HG03066 (cell line): Measurements from ENCODE around the gene GPR89B.
"Not testable (repeated sequence)": the region's sequence is repeated elsewhere in the genome, so short reads cannot be mapped to it uniquely, and the experiment has no call there.

Experiments used
- ATAC-seq: cut with Tn5 transposase; IDR thresholded peaks from one replicate; pipeline ENCODE4 v1.9.1; 2021; ENCODE audit warnings: low read depth; ENCODE audit not compliant: unreplicated experiment

The GPR89B gene

DNA sequence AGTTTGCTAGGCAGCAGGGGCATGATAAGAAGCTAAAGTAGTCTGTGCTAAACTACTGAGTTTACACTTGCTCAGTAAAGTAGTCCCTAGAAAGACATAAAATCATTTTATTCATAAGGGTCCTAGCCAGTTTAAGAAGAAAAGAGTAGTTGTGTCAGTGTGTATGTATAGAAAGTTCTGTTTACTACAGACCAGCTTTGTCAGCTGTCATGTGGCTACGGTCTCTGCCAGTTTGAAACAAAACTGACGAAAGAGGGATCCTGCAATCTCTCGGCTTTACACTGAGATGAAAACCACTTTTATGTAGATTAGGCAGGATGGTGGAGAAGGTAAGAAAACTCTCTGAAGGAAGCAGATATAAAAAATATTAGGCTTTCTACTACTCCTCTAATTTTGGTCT, 7.1 kb downstream of the GPR89B start:
- not testable (repeated sequence) for ATAC-seq

DNA sequence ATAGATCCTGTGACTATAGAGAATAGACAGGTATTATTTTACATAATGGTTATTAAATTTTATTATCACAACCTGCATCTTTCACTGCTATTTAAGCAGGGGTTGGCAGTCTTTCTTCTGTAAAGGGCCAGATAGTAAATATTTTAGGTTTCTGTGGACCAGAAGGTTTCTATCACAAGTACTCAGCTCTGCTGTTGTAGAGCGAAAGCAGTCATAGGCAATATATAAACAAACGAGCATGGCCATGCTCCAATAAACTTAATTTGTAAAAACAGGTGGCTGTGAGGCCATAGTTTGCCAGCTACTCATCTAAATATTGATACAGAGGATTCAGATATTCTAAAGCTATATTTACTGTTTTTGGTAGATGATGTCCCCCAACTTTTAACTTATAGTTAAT, 12.2 kb downstream of the GPR89B start:
- ATAC-seq: not testable (repeated sequence)

DNA sequence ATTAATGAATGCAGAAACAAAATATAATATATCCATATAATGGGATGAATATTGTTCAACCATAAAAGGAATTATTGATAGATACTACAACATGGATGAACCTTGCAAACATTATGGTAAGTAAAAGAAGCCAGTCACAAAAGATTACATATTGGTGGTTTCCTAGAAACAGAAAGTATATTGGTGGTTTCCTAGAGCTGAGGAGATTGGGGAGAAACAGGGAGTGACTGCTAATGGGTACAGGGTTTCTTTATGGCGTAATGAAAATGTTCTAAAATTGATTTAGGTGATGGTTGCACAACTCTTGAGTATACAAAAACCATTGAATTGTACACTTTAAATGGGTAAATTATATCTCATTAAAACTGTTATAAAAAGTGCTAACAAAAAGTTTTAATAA, 14.3 kb downstream of the GPR89B start:
- not testable (repeated sequence) for ATAC-seq

DNA sequence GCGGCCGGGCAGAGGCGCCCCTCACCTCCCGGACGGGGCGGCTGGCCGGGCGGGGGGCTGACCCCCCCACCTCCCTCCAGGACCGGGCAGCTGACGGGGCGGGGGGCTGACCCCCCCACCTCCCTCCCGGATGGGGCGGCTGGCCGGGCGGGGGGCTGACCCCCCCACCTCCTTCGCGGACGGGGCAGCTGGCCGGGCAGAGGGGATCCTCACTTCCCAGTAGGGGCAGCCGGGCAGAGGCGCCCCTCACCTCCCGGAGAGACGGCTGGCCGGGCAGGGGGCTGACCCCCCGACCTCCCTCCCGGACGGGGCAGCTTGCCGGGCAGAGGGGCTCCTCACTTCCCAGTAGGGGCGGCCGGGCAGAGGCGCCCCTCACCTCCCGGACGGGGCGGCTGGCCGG, 21.3 kb downstream of the GPR89B start:
- not testable (repeated sequence) for ATAC-seq

DNA sequence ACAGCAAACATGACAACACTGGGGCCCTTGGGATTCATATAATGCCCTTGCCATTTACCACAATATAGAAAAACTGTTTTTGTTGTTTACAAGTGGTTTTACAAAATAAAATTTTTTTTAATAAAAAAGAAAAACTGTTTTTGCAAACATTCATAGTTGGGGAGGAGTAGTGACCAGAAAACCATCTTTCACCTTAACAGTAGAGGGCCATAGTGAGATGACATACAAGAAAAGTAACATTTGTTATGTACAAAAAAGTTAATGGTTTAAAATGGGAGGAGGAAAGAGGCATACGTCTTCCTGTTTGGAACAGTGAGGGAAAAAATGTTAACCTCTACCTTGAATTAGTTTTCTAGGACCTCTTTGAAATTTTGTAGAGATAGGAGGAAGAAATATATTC, 30.7 kb downstream of the GPR89B start:
- ATAC-seq: not testable (repeated sequence)

DNA sequence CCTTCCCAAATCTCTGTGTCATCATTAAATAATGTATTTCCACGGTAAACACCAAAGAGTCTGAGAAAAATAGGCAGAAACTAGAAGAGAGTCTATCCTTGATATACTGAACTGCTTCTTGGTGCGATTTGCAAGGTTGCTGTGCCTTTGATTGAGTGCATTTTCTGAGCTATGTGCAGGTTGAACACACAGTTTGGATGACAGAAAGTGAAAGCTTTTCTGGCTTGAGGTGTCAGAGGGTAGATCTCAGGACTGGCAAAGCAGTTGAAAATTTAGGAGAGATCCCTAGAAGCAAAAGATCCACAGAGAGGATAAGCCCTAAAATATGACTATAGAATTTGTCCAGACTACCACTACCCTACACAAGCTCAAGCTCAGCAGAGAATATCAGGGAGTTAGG, 31.5 kb downstream of the GPR89B start:
- ATAC-seq: not testable (repeated sequence)

DNA sequence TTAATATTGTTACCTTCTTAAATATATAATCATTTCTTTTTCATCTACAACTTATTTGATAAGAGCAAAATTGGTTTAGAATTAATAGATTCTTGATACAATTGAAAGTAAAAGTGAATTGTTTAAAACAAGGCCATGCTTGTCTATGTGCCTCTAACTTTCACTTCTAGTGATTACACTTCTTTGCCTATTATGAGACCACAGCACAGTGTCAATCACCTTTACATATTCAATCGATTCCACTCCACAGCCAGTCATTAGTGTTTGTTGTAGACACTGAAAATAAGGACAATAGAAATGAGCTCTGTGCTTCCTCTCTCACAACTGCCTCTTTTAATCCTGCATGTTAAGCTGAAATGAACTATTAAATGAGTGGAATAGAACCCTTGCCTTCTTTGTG, 36.4 kb downstream of the GPR89B start:
- ATAC-seq: not testable (repeated sequence)

DNA sequence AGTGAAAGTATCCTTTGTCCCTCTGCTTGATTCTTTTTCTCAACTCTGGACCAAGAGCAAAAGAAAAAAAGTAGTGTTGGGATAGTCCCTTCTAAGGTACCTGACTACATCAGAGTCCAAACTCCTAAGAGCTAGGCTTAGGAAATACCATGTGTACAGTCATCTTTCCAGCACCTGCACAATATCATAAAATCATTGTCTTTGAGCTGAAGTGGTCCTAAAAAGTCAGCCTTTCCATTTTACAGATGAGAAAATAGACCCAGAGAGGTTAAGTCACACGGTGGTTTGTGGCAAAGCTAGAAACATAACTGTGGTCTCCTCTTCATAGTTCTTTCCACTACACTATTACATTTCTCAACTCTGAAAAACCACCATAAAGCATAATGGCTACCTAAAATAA, 38.4 kb downstream of the GPR89B start:
- not testable (repeated sequence) for ATAC-seq

DNA sequence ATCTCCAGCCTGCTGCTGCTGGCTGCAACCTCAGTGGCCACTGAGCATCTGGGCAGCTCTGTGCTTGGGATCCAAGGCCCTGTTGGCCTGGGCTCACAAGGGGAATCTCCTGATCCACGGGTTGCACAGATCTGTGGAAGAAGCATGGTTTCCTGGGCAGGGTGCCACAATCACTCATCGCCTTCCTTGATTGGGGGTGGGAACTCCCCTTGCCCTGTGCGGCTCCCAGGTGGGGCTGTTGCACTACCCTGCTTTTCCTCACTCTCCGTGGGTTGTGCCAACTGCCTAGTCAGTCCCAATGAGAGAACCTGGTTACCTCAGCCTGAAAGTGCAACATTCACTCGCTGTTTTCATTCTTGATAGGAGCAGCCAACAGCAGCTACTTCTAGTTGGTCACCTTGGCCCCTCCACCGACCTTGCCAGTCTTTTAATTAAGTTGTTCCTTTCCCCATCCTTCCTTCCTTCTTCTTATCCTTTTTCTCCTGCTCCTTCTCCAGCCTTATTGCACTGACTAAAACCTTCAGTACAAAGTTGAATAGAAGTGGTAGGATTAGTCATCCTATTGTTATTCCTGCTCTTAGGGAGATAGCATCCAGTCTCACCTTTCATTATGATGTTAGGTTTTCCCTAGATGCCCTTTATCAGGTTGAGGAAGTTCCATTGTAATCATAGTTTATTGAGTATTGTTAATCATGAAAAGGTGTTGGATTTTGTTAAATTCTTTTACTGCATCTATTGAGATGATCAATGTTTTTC, 50.9 kb downstream of the GPR89B start:
- not testable (repeated sequence) for ATAC-seq

DNA sequence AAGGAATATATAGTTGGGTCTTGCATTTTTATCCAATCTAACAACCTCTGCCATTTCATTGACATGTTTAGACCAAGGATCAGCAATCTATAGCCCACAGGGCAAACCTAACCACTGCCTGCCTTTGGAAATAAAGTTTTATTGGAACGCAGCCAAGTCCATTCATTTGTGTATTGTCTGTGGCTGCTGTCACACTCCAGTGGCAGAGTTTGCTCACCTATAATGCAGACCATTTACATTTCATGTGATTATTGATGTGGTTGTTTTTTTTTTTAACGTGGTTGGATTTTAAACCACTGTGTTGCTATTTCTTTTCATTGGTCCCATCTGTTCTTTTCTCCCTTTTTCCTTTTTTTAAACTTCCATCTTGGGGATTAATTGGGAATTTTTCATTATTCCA, 57.2 kb downstream of the GPR89B start:
- not testable (repeated sequence) for ATAC-seq

DNA sequence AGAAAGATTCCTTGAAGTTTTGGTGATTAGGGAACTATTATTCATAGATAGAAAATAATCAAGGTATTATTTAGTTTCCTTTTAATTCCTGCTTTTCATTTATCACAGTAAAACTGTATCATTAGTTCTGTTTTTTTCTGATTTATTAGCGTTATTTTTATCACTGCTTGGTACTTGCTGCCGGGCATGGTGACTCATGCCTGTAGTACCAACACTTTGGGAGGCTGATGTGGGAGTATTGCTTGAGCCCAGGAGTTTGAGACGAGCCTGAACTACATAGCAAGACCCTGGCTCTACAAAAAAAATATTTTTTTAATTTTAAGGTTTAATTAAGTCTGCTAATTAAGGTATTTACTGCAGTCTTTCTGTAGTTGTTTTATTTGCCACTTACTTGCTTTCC, 59.7 kb downstream of the GPR89B start:
- ATAC-seq: not testable (repeated sequence)

DNA sequence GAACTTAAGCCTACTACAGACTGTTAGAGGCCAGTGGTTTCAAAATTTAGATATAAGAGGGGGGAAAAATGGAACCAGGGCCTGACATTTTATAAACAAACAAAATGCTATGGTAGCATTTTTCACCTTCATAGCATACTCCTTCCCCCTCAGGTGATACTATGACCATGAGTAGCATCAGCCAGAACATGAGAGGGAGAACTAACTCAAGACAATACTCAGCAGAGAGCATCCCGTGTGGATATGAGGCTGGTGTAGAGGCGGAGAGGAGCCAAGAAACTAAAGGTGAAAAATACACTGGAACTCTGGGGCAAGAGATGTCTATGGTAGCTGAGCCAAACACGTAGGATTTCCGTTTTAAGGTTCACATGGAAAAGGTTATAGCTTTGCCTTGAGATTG, 64.7 kb downstream of the GPR89B start:
- not testable (repeated sequence) for ATAC-seq

DNA sequence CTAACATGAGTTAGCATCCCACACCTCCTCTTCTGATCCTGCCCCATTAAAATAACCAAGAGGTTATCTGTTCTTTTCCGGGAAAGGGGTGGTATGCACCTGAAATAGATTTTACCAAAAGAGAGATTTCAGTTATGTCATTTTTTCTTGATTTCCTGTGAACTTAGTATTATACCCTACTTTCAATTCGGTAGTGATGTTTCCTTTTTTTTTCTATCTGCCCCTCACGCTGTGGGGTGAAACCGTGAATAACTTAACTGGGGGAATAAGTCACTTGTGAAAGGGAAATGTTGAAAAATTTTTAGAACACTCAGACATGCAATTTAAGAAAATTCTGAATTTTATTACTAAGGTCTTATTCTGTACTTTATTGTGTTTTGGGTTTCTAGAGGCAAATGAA, 65.2 kb downstream of the GPR89B start:
- not testable (repeated sequence) for ATAC-seq

DNA sequence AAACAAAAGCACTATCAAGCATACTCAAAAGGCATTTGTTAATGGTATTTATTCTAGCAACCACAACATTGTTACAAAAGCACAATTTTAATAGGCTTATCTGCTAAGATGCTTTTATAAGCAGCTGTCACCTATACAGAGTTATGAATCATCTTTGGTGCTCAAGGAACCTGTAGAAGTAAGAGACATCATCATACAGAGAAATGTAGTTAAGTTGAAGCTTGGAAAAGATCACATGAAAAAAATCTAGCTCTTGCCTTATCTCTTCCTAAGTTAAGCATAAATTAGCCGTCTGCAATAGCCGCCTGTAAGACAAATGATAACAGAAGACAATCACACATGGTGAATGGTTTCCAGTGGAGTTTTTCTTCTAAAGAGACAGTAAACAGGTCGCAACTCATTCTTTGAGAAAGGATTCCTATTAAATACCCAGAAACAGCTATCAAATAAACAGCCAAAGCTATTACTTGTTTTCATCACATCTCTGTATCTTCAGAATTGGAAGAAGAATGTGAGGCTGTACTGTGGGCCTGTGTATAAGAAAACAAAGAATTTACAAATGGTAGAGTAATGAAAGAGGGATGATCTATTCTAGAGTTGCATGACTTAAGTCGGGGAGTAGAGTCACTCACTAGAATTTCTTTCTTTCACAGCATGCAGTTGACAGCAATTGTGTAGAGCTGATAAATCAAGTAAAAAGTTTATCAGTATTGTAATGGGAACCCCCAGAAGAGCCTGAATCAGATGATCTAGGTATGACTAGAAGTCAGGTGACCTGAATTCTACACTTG, 65.8 kb downstream of the GPR89B start:
- ATAC-seq: not testable (repeated sequence)

DNA sequence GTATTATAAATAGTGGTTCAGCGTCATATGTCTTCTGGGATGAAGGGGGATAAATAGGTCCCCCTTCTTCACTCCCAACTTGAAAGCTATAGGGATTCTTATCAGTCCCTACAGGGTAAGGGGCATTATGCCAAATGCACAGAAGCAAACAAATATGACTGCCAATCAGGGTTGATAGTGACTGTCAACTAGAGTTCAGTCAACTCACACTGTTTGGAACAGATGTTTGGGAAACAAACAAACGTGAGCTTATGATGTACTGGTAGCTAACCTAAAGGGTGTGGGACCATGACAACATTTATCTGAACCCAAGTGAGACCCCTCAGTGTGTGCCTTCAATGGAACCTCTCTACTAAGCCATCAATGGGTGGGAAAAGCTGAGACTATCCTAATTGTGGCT, 67.9 kb downstream of the GPR89B start:
- not testable (repeated sequence) for ATAC-seq

DNA sequence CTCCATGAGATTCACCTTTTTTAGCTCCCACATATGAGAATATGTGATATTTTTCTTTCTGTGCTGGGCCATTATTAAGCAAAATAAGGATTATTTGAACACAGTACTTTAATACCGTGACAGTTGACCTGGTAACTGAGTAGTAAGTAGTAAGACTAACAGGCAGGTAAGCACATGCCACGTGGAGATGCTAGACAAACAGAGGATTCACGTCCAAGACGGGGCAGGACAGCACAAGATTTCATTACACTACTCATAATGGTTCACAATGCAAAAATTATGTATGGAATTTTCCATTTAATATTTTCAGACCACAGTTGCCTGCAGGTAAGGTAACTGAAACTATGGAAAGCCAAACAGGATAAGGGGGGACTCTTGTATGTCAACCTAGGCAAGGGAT, 79.5 kb downstream of the GPR89B start:
- not testable (repeated sequence) for ATAC-seq

DNA sequence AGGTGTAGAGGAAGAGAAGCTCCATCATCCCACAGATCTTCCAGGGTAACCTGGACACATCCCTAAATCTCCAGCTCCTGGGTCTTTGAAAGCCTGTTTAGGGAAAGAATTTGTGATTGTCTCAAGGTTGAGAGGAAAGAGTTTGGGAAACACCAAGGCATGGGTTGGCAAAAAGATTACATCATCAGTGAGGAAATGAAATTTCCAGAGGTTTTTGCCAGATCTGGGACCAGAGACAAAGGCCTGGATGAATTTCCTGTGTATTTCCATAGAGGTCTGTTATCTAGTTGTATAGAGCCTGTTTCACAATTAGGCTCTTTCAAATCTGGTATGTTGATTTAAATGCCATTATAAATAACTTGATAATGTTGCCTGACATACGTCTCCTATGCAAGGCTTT, 82.3 kb downstream of the GPR89B start:
- ATAC-seq: no peak

DNA sequence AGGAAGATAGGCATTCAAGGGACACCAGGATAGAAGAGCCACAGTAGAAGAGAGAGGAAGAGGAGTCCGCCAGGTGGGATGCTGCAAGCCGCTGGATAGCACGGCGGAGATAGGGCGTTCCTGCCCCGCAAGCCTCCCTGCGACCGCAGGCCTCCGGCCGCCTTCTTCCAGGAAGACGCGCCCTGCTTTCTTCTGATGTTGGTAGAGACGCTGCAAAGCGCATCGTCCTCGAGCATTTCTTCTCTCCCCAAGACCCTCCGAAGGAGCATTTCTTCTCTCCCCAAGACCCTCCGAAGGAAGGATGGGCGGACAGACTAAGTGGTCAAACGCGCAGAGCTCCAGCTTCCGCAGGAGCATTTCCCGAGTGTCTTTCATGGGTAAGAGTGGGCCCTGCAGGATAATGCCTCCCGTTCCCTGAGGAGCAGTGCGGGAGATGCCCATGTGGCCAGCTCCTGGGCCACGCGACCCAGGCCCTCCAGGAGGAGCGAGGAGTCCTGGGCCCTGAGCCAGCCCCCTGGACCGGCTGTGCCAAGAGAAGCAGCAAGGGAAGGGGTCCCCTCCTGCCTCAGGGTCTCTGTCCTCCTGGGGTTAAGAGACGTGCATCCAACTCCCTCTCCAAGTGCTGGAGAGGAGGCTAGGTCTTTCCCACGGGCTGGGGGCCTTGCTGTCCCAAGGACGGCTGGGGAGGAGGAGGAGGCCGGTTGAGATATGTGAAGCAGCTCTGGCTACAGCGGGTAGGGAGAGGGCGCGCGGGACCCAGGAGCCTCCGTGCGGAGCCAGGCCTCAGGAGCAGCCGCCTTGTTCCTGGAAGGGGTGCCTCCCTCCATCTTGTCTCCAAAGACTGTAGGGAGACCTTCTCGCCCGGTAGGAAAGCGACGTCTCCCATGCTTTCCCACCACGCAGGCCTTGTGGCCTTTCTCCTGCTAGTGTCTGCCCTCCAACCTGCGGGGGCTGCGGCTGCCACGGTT, 85.2 kb downstream of the GPR89B start:
- not testable (repeated sequence) for ATAC-seq

DNA sequence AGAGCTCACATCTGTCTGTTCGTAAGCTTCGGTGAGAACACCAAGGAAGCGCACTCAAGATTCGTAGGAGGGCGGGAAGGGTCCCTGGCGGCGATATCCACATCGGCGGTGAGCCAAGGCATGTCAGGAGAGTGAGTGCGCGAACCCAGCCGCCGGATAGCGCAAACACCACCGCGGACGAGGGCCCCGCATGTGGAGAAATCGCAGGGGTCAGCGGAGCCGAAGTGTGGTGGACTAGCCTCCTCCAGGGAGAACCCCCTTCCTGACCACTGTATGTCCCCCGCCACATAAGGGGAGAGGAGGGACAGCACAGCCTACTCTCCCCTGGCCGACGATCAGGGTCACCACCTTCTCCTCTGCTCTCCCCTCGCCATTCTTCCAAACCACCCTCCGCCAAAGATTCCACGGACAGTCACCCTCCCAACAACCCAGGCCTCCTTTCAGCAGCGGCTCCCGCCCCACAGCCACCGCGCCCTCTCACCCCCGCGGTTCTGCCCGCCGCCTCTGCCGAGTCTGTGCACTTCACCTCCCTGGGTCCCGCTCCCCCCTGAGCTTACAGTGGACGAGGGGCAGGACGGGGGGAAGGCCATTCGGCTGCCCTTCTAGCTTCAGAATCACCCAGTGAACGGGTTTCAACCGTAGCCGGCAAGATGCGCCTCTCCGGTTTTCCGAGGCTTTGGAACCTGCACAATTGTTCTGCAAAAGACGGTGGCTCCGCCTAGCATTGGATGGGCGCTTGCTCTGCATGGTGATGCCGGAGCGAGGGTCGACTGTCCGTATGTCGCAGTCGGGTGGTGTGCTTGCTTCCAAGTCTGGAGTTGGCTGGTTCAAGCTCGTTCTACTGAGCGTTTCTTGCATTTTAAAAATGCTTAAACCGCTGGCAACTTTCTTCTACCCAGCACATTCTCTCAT, 86.3 kb downstream of the GPR89B start:
- not testable (repeated sequence) for ATAC-seq

DNA sequence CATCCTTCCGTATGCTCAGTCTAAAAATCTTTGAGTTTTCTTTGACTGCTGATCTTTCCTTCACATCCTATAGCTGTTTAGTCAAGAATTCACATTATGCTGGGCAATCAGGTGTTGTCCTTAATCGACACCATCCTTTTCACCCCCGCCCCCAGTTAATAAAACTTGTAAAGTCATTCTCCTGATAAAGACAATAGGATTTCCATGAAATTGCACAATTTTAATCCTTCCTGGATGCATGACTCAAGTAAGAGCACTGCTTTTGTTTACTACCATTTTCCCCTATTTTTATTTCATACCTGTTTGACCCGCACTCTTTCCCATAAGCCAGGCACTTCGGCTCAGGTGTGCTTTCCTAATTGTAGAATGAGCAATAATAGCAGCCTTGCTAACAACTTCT, 96.7 kb downstream of the GPR89B start:
- not testable (repeated sequence) for ATAC-seq
